Measurements from ENCODE around the gene UFC1. TPM values are rescaled to one million over a fixed set of nuclear protein-coding genes. Genes with fewer than 3 reads are reported as not detected.

UFC1 gene
- total and polyA plus RNA-seq, 4 donors = 99.6 to 149 (median 112) TPM

DNA sequence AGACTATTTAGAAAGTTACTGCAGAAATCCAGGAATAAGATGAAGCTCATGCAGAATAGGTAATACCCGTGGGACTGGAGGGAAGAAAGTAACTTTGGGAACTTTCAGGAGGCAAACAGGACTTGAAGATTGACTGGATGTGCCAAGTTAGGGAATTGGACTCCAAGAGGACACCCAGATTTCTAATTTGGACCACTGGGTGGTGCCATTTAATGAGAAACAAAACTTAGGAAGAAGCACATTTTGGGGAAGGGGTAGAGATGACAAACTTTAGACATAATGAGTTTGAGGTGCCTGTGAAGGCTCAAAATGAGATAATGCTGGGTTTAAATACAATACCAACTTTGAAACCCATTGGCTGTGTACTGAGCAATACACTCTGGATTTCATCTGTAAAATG lies 26.9 kb downstream of the UFC1 start:
- TF ChIP-seq, protein P1, sequence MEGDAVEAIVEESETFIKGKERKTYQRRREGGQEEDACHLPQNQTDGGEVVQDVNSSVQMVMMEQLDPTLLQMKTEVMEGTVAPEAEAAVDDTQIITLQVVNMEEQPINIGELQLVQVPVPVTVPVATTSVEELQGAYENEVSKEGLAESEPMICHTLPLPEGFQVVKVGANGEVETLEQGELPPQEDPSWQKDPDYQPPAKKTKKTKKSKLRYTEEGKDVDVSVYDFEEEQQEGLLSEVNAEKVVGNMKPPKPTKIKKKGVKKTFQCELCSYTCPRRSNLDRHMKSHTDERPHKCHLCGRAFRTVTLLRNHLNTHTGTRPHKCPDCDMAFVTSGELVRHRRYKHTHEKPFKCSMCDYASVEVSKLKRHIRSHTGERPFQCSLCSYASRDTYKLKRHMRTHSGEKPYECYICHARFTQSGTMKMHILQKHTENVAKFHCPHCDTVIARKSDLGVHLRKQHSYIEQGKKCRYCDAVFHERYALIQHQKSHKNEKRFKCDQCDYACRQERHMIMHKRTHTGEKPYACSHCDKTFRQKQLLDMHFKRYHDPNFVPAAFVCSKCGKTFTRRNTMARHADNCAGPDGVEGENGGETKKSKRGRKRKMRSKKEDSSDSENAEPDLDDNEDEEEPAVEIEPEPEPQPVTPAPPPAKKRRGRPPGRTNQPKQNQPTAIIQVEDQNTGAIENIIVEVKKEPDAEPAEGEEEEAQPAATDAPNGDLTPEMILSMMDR (IDR thresholded peaks at IDR 0.05; ENCODE audit: control extremely low read depth, extremely low read depth) = no peak
- DNase-seq = peak in 1 of 3 donors; percentile 47
- Histone ChIP-seq H3K36me3 (ENCODE audit: control insufficient read depth in 4 of 4, insufficient read depth in 4 of 4, low read length in 4 of 4) (peaks cover 0 to 8% (median under 1%) of the 10 kb centered on the region in 4 donors), H3K27ac (ENCODE audit: low read depth in 1 of 2, low read length in 1 of 2) (no peak overlapping the region), H3K4me1 (ENCODE audit: control insufficient read depth in 5 of 5, insufficient read depth in 5 of 5, low read length in 5 of 5) (peaks cover 1 to 19% (median 6%) of the 10 kb centered on the region in 5 donors), H3K27me3 (ENCODE audit: control insufficient read depth in 3 of 3, insufficient read depth in 3 of 3, low read length in 2 of 3) (no peaks in the 10 kb centered on the region), H3K4me3 (no peak overlapping the region), H3K9me3 (ENCODE audit: control insufficient read depth in 4 of 4, insufficient read depth in 3 of 4, low read length in 3 of 4) (no peaks in the 10 kb centered on the region), H3K9ac (ENCODE audit: insufficient read depth in 1 of 2, low read length in 2 of 2) (no peak overlapping the region)
- WGBS, 2 donors = 74 to 76% methylated on average over 1 of the region's 1 CpG
- ATAC-seq (ENCODE audit: insufficient read depth, low FRiP score) = no peak

GRCh38 chr1:161182214-161182613 lies 28.4 kb downstream of the UFC1 start:
- 89 to 100% methylated on average over 1 of the region's 1 CpG for WGBS, 2 donors
- DNase-seq (no peak), ATAC-seq (ENCODE audit: insufficient read depth, low FRiP score) (no peak)
- Histone ChIP-seq H3K9me3 (ENCODE audit: control insufficient read depth in 4 of 4, insufficient read depth in 3 of 4, low read length in 3 of 4) (no peaks in the 10 kb centered on the region), H3K36me3 (ENCODE audit: control insufficient read depth in 4 of 4, insufficient read depth in 4 of 4, low read length in 4 of 4) (peaks cover 0 to under 1% (median 0%) of the 10 kb centered on the region in 4 donors), H3K9ac (ENCODE audit: insufficient read depth in 1 of 2, low read length in 2 of 2) (no peak overlapping the region), H3K4me1 (ENCODE audit: control insufficient read depth in 5 of 5, insufficient read depth in 5 of 5, low read length in 5 of 5) (peaks cover 3 to 11% (median 6%) of the 10 kb centered on the region in 5 donors), H3K27ac (ENCODE audit: low read depth in 1 of 2, low read length in 1 of 2) (no peak overlapping the region), H3K4me3 (no peak overlapping the region), H3K27me3 (ENCODE audit: control insufficient read depth in 3 of 3, insufficient read depth in 3 of 3, low read length in 2 of 3) (no peaks in the 10 kb centered on the region)
- TF ChIP-seq, protein P1 (IDR thresholded peaks at IDR 0.05; ENCODE audit: control extremely low read depth, extremely low read depth) = no peak

- ATAC-seq (ENCODE audit: insufficient read depth, low FRiP score) (peak; percentile 56), DNase-seq (peak; percentile 85 to 89 (median 86))
- H3K4me3 ChIP-seq = no peak overlapping the region
- H3K9me3 ChIP-seq (ENCODE audit: control insufficient read depth in 4 of 4, insufficient read depth in 3 of 4, low read length in 3 of 4) = no peaks in the 10 kb centered on the region
- H3K27ac ChIP-seq (ENCODE audit: low read depth in 1 of 2, low read length in 1 of 2) = peak overlapping the region in 1 of 2 donors; percentile 1
- no peak overlapping the region for H3K9ac ChIP-seq (ENCODE audit: insufficient read depth in 1 of 2, low read length in 2 of 2)
- H3K36me3 ChIP-seq (ENCODE audit: control insufficient read depth in 4 of 4, insufficient read depth in 4 of 4, low read length in 4 of 4) = no peaks in the 10 kb centered on the region
- H3K4me1 ChIP-seq (ENCODE audit: control insufficient read depth in 5 of 5, insufficient read depth in 5 of 5, low read length in 5 of 5) = peaks cover 3 to 6% (median 5%) of the 10 kb centered on the region in 5 donors
- no peaks in the 10 kb centered on the region for H3K27me3 ChIP-seq (ENCODE audit: control insufficient read depth in 3 of 3, insufficient read depth in 3 of 3, low read length in 2 of 3)
- TF ChIP-seq, protein P1 (IDR thresholded peaks at IDR 0.05; ENCODE audit: control extremely low read depth, extremely low read depth) = no peak
- 0 to 4% methylated on average over 3 of the region's 3 CpGs for WGBS, 2 donors
Measured at GRCh38 chr1:161185282-161185682, 31.5 kb downstream of the UFC1 start.

Data from lung (tissue), 12 donors.